CD4-positive, alpha-beta T cell (primary cell): ENCODE measurements around the gene OSCP1. TPM values are rescaled to one million over a fixed set of nuclear protein-coding genes. Genes with fewer than 3 reads are reported as not detected.

ENCODE experiments used
- ATAC-seq: fragments of 200-7000 bp; cut with Tn5 transposase; one replicate; pipeline ENCODE4 v1.10.0; 2022; ENCODE audit warnings: mild to moderate bottlenecking; ENCODE audit not compliant: poor library complexity
- CTCF ChIA-PET: fragments of 350-600 bp; sonication (Branson Sonifier 250); formaldehyde crosslinking; loops from one replicate; lab custom pipeline; 2021; ENCODE audit warnings: antibody characterized with exemption, inconsistent platforms; lab: Charles Lee
- POLR2A ChIA-PET: fragments of 350-600 bp; sonication (Branson Sonifier 250); formaldehyde crosslinking; loops from one replicate; lab custom pipeline; 2021; ENCODE audit warnings: antibody characterized with exemption, inconsistent platforms; lab: Charles Lee
- DNase-seq, 14 experiments: peaks; one replicate each; pipeline ENCODE4 v3.0.0-alpha.2; 2013 to 2020; ENCODE audit warnings: mixed read lengths in 2 of 14
- H3K27ac ChIP-seq, 2 donors: one replicate each; pipeline versions ENCODE4 v1.5.1 to v1.7.0; 2013; ENCODE audit warnings: low read length in 2 of 2, low read depth in 1 of 2, mild to moderate bottlenecking in 1 of 2
- H3K27me3 ChIP-seq, 2 experiments: 1 replicate in 1 of 2; 2 replicates in 1 of 2; pipeline versions ENCODE4 v1.6.1 to v1.7.0; 2013; ENCODE audit warnings: low read length in 2 of 2, control low read depth in 1 of 2, mild to moderate bottlenecking in 1 of 2, moderate library complexity in 1 of 2; ENCODE audit not compliant: insufficient read depth in 2 of 2, control insufficient read depth in 1 of 2
- H3K36me3 ChIP-seq: one replicate; pipeline ENCODE4 v1.6.1; 2013; ENCODE audit warnings: low read length, control low read depth; ENCODE audit not compliant: insufficient read depth
- H3K4me1 ChIP-seq: one replicate; pipeline ENCODE4 v1.6.1; 2013; ENCODE audit warnings: low read length, control low read depth; ENCODE audit not compliant: insufficient read depth
- H3K4me3 ChIP-seq: one replicate; pipeline ENCODE4 v1.5.1; 2013; ENCODE audit warnings: mild to moderate bottlenecking, low read length, moderate library complexity
- H3K9me3 ChIP-seq, 2 experiments: 1 replicate in 1 of 2; 2 replicates in 1 of 2; pipeline versions ENCODE4 v1.6.1 to v1.7.0; 2013; ENCODE audit warnings: low read length in 2 of 2, mild to moderate bottlenecking in 2 of 2, control low read depth in 1 of 2, moderate library complexity in 1 of 2; ENCODE audit not compliant: control insufficient read depth in 1 of 2, insufficient read depth in 1 of 2
- H3K27ac Mint-ChIP-seq: one replicate; pipeline ENCODE4 v1.8.0; 2020; ENCODE audit warnings: mixed read lengths
- H3K27me3 Mint-ChIP-seq: one replicate; pipeline ENCODE4 v1.8.0; 2021; ENCODE audit warnings: mixed read lengths
- H3K36me3 Mint-ChIP-seq: one replicate; pipeline ENCODE4 v1.8.0; 2021; ENCODE audit warnings: low read depth, mixed read lengths
- H3K4me1 Mint-ChIP-seq: one replicate; pipeline ENCODE4 v1.8.0; 2021; ENCODE audit warnings: low read depth, mixed read lengths
- H3K4me3 Mint-ChIP-seq: one replicate; pipeline ENCODE4 v1.8.0; 2020; ENCODE audit warnings: mild to moderate bottlenecking, mixed read lengths
- H3K9me3 Mint-ChIP-seq: one replicate; pipeline ENCODE4 v1.8.0; 2020; ENCODE audit warnings: mixed read lengths
- CTCF ChIP-seq: fragments of 200-600 bp; IDR thresholded peaks from one replicate; pipeline ENCODE4 v1.8.0; 2022; ENCODE audit warnings: antibody characterized with exemption, mild to moderate bottlenecking
- intact Hi-C, 2 experiments: fragments of 100-400 bp; cut with DNase I in 1 of 2; cut with micrococcal nuclease in 1 of 2; formaldehyde crosslinking; loops; one replicate each; pipeline versions ENCODE4 v1.15.1 to v1.9.0; 2023 to 2025; cut with DNase I, micrococcal nuclease
- total RNA-seq, 174 experiments: library from RNA in 2 of 174; stranded (reverse) in 2 of 174; gene quantifications; one replicate each; pipeline ENCODE4 v1.2.3 and lab custom pipeline; 2021 to 2026

OSCP1 gene
- total RNA-seq, 2 experiments from 2014 or later = 0.82 to 2.4 TPM

- no peaks in the 10 kb centered on the region for H3K36me3 ChIP-seq
- peak overlapping the region; percentile 16 for H3K27ac Mint-ChIP-seq
- H3K27me3 Mint-ChIP-seq = no peaks in the 10 kb centered on the region
- ChIA-PET POLR2A (interaction anchor here (3.9 kb wide), 1 partner anchor 15 kb away, joined by 50 read pairs; the partner anchor contains the start of gene MRPS15), CTCF (no interaction called here)
- H3K4me1 Mint-ChIP-seq = peaks cover 23% of the 10 kb centered on the region
- ATAC-seq = no peak
- TF ChIP-seq CTCF = no peak
- no peaks in the 10 kb centered on the region for H3K36me3 Mint-ChIP-seq
- H3K9me3 Mint-ChIP-seq = no peaks in the 10 kb centered on the region
- H3K4me1 ChIP-seq = peaks cover 15% of the 10 kb centered on the region
- intact Hi-C loops = loop anchor here in 1 of 2 experiments (5.0 kb wide), 2 partner anchors 204 to 984 kb away; no protein-coding TSS in a partner anchor
- no peak overlapping the region for H3K4me3 ChIP-seq
- H3K27ac ChIP-seq = no peak overlapping the region
- H3K27me3 ChIP-seq = no peaks in the 10 kb centered on the region
- H3K9me3 ChIP-seq = no peaks in the 10 kb centered on the region
- DNase-seq = no peak
- peak overlapping the region; percentile 66 for H3K4me3 Mint-ChIP-seq
Measured at GRCh38 chr1:36448530-36449056, 1.7 kb downstream of the OSCP1 start.

GRCh38 chr1:36447450-36447849 is 2.8 kb downstream of the OSCP1 start:
- Mint-ChIP-seq H3K36me3 (no peaks in the 10 kb centered on the region), H3K27ac (no peak overlapping the region), H3K9me3 (no peaks in the 10 kb centered on the region), H3K27me3 (no peaks in the 10 kb centered on the region), H3K4me3 (peak overlapping the region; percentile 21), H3K4me1 (peaks cover 20% of the 10 kb centered on the region)
- Histone ChIP-seq H3K9me3 (no peaks in the 10 kb centered on the region), H3K4me1 (peaks cover 15% of the 10 kb centered on the region), H3K36me3 (no peaks in the 10 kb centered on the region), H3K27ac (no peak overlapping the region), H3K27me3 (no peaks in the 10 kb centered on the region), H3K4me3 (no peak overlapping the region)
- intact Hi-C loops = loop anchor here in 1 of 2 experiments (5.0 kb wide), 2 partner anchors 205 to 985 kb away; no protein-coding TSS in a partner anchor
- no peak for DNase-seq
- ChIA-PET CTCF (no interaction called here), POLR2A (interaction anchor here (0.9 kb wide), 1 partner anchor 17 kb away, joined by 4 read pairs; the partner anchor contains the start of gene MRPS15)
- TF ChIP-seq CTCF = no peak
- ATAC-seq = no peak

DNA sequence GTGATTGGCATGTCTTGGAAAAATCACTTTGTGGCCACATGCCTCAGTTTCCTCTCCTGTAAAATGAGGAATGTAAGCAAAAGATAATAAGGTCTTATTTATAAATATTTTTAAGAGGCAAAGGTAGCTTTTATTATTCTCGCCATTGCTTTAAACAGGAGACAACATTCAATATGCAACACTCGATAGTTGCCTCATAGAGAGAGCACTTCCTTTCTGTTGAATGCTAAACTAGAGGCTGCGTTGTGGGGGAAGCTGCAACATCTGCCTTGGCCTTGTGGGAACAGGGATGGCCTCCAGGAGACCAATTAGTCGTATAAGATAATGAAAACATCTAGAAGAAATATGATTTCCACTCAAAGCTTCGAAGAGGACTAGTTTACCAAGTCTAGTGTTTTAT is 3.5 kb downstream of the OSCP1 start:
- POLR2A ChIA-PET = interaction anchor here (0.9 kb wide), 1 partner anchor 18 kb away, joined by 4 read pairs; the partner anchor contains the start of gene MRPS15
- Histone ChIP-seq H3K9me3 (no peaks in the 10 kb centered on the region), H3K4me1 (peaks cover 15% of the 10 kb centered on the region), H3K4me3 (no peak overlapping the region), H3K27ac (no peak overlapping the region), H3K27me3 (no peaks in the 10 kb centered on the region), H3K36me3 (no peaks in the 10 kb centered on the region)
- DNase-seq (no peak), ATAC-seq (no peak)
- H3K9me3 Mint-ChIP-seq = no peaks in the 10 kb centered on the region
- intact Hi-C loops = loop anchor here in 1 of 2 experiments (5.0 kb wide), 2 partner anchors 206 to 986 kb away; no protein-coding TSS in a partner anchor
- no peak for TF ChIP-seq CTCF
- CTCF ChIA-PET = no interaction called here
- no peaks in the 10 kb centered on the region for H3K27me3 Mint-ChIP-seq
- no peak overlapping the region for H3K27ac Mint-ChIP-seq
- H3K4me1 Mint-ChIP-seq = peaks cover 17% of the 10 kb centered on the region
- H3K36me3 Mint-ChIP-seq = no peaks in the 10 kb centered on the region
- no peak overlapping the region for H3K4me3 Mint-ChIP-seq
